ENCODE data around the gene NPBWR2. TPM values are rescaled to one million over a fixed set of nuclear protein-coding genes. Genes with fewer than 3 reads are reported as not detected.
A peak's percentile ranks its signal among the peaks of the same experiment; 100 is the strongest.

The NPBWR2 gene
- total and polyA plus RNA-seq, 9 donors = not detected

DNA sequence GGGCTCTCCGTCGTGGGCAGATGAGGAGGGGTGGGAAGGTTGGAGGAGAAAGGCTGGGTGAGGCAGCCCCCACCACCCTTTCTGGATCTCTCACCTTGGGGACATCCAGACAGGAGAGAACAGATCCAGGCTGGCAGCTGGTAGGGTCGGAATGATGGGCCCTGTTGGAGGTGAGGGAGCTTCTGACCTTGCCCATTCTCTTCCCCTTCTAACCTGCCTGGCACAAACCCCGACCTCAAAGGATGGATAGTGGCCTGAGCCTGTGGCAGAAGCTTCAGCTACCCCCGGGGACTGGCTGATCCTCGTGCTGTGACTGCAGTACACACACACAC is 6.0 kb upstream of the NPBWR2 start:
- WGBS, 3 donors = 47 to 51% (median 49%) methylated on average over 6 of the region's 6 CpGs
- H3K27me3 ChIP-seq = no peaks in the 10 kb centered on the region
- intact Hi-C loops (cut with DNase I) = loop anchor here in 1 of 4 donors (10.0 kb wide), 1 partner anchor 79 kb away; the partner anchor contains the start of gene C20orf204
- DNase-seq = peak in 1 of 5 donors; percentile 10
- H3K4me3 ChIP-seq = no peak overlapping the region
- H3K4me1 ChIP-seq (ENCODE audit: insufficient read depth) = no peaks in the 10 kb centered on the region
- H3K36me3 ChIP-seq = no peaks in the 10 kb centered on the region
- H3K27ac ChIP-seq = no peak overlapping the region
- TF ChIP-seq, protein P1, sequence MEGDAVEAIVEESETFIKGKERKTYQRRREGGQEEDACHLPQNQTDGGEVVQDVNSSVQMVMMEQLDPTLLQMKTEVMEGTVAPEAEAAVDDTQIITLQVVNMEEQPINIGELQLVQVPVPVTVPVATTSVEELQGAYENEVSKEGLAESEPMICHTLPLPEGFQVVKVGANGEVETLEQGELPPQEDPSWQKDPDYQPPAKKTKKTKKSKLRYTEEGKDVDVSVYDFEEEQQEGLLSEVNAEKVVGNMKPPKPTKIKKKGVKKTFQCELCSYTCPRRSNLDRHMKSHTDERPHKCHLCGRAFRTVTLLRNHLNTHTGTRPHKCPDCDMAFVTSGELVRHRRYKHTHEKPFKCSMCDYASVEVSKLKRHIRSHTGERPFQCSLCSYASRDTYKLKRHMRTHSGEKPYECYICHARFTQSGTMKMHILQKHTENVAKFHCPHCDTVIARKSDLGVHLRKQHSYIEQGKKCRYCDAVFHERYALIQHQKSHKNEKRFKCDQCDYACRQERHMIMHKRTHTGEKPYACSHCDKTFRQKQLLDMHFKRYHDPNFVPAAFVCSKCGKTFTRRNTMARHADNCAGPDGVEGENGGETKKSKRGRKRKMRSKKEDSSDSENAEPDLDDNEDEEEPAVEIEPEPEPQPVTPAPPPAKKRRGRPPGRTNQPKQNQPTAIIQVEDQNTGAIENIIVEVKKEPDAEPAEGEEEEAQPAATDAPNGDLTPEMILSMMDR (IDR thresholded peaks at IDR 0.05) = no peak
- no peak for TF ChIP-seq POLR2A (IDR thresholded peaks at IDR 0.05)
- TF ChIP-seq EP300 (IDR thresholded peaks at IDR 0.05) = no peak
- no peaks in the 10 kb centered on the region for H3K9me3 ChIP-seq

DNA sequence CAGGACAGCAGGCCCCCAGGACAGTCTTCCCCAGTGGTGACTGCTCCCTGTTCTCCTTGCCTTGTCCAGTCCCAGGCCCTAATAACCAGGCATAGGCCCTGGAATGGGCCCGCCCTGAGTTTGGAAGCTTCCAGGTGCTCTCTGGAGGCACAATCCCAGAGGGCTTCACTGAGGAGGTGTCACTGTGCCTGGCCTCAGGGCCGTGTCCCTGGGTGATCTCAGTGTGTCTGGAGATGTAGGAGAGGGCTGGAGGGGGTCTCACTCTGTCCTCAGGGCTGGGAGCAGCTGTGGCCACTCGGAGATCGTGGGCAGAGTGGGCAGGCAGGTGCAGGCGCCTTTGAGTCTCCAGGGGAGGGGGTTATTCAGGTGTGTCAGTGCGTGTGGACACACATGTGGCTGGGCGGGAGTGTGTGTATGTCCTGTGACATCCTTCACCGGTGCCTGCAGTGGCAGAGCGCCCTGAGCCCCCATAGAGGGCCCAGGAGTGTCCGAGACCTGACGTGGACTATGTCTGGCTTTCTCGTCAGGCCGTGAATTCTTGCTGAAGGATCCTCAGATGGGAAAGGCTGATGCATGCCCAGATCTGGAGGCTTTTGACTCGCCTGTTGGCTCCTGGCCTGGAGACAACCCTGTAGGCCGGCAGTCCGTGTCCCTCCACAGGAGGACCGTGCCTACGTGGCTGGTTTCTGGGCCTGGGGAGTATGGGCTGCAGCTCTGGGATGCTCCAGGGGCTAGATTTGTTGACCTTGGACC is 5.5 kb upstream of the NPBWR2 start:
- TF ChIP-seq POLR2A (IDR thresholded peaks at IDR 0.05) = no peak
- TF ChIP-seq, protein P1 (IDR thresholded peaks at IDR 0.05) = no peak
- TF ChIP-seq EP300 (IDR thresholded peaks at IDR 0.05) = no peak
- Histone ChIP-seq H3K27ac (no peak overlapping the region), H3K4me1 (ENCODE audit: insufficient read depth) (no peaks in the 10 kb centered on the region), H3K4me3 (no peak overlapping the region), H3K9me3 (no peaks in the 10 kb centered on the region), H3K36me3 (no peaks in the 10 kb centered on the region), H3K27me3 (no peaks in the 10 kb centered on the region)
- WGBS, 3 donors = 68 to 78% (median 76%) methylated on average over 18 of the region's 18 CpGs
- peak in 2 of 5 donors; percentile 4 to 28 for DNase-seq
- intact Hi-C loops (cut with DNase I) = loop anchor here in 1 of 4 donors (10.0 kb wide), 1 partner anchor 78 kb away; the partner anchor contains the start of gene C20orf204

DNA sequence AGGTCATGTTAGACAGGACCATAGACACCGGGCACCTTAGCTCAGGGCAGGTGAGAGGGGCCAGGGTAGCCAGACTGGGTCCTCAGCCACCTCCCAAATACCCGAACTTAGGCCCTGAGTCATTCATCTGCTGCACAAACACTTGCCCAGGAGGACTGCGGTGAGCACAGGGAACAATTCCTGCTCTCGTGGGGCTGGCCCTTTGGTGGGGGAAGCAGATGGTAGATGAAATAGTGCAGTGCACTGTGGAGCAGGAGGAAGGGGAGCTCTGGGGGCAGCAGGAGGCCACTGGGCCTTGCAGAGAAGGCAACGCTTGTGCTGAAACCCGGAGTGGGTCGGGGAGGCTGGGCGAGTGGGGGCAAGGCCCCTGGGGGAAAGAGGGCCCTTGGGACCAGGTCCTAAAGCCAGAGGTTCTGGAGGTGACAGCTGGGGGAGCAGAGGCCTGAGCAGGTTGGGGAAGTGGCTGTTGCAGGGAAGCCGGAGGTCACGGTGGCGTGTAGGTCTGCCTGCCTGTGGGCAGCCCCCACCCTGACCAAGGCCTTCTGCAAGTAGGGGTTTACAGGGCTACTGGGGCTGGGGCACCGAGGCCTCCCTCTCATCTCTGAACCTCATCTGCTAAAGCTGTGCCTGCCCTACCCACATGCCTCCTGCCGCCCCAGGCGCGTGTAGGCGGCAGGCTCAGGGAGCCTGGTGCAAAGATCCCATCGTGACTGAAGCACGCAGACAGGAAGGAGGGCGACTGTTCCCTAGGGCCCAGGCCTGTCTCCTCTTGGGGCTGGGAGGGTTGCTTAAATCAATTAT is 4.7 kb upstream of the NPBWR2 start:
- no peaks in the 10 kb centered on the region for H3K9me3 ChIP-seq
- intact Hi-C loops (cut with DNase I) = loop anchor here in 1 of 4 donors (10.0 kb wide), 1 partner anchor 77 kb away; the partner anchor contains the start of gene C20orf204
- H3K4me1 ChIP-seq (ENCODE audit: insufficient read depth) = no peaks in the 10 kb centered on the region
- 74 to 79% (median 77%) methylated on average over 19 of the region's 19 CpGs for WGBS, 3 donors
- H3K4me3 ChIP-seq = no peak overlapping the region
- H3K36me3 ChIP-seq = no peaks in the 10 kb centered on the region
- no peak overlapping the region for H3K27ac ChIP-seq
- peak in 3 of 5 donors; percentile 1 to 19 (median 3) for DNase-seq
- H3K27me3 ChIP-seq = no peaks in the 10 kb centered on the region
- TF ChIP-seq POLR2A (IDR thresholded peaks at IDR 0.05) (no peak), EP300 (IDR thresholded peaks at IDR 0.05) (no peak)
- TF ChIP-seq, protein P1 (IDR thresholded peaks at IDR 0.05) = no peak

DNA sequence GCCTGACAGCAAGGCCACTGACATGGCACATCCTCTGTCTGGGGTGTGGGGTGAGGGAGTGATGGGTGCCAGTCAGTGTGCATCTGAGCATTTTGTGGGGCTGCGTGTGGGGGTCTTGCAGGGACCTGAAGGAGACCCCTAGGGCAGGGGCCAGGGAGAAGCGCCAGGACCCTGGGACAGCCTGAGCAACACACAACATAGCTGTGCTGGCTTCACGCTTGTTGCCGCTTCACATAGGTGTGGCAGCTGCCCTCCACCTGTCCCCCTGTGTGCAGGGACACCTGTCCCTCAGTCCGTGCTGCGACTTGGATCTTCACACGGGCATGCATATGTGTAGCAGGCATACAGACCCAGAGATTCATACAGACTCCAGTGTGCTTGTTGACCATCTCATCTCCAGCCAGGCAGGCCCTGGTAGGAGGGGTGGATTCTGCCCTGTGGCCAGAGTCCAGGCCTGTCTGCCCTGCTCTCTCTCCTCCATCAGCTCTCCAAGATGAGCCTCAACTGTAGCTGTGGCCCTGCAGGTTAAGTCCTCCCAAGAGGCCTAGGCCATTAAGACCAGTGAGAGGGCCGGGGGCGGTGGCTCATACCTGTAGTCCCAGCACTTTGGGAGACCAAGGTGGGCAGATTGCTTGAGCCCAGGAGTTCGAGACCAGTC is 3.2 kb upstream of the NPBWR2 start:
- DNase-seq = peak in 3 of 5 donors; percentile 8 to 22 (median 12)
- TF ChIP-seq POLR2A (IDR thresholded peaks at IDR 0.05) (no peak), EP300 (IDR thresholded peaks at IDR 0.05) (no peak)
- TF ChIP-seq, protein P1 (IDR thresholded peaks at IDR 0.05) = no peak
- Histone ChIP-seq H3K27me3 (no peaks in the 10 kb centered on the region), H3K9me3 (no peaks in the 10 kb centered on the region), H3K4me1 (ENCODE audit: insufficient read depth) (no peaks in the 10 kb centered on the region), H3K4me3 (no peak overlapping the region), H3K36me3 (no peaks in the 10 kb centered on the region), H3K27ac (no peak overlapping the region)
- 85 to 92% (median 91%) methylated on average over 10 of the region's 10 CpGs for WGBS, 3 donors
- intact Hi-C loops (cut with DNase I) = loop anchor here in 1 of 4 donors (10.0 kb wide), 1 partner anchor 76 kb away; the partner anchor contains the start of gene C20orf204
